Astrocyte (in vitro differentiated cells and primary cell): ENCODE results near the gene CFAP43. TPM values are rescaled to one million over a fixed set of nuclear protein-coding genes. Genes with fewer than 3 reads are reported as not detected.

ENCODE experiments used
- DNase-seq: peaks from one replicate; pipeline ENCODE4 v3.0.0-alpha.2; 2010; ENCODE audit warnings: low read depth
- FAIRE-seq: peaks from 2 replicates; lab custom pipeline; 2011; peaks lifted over from hg19 to GRCh38; lab: Jason Lieb, UNC
- H2AFZ ChIP-seq: 2 replicates; pipeline ENCODE4 v1.6.0; 2012; ENCODE audit warnings: low read depth, low read length, inconsistent platforms
- H3K27ac ChIP-seq: 2 replicates; pipeline ENCODE4 v1.5.1; 2011; ENCODE audit warnings: low read depth, low read length, inconsistent platforms
- H3K27me3 ChIP-seq: 2 replicates; pipeline ENCODE4 v1.6.0; 2011; ENCODE audit warnings: low read length, inconsistent platforms; ENCODE audit not compliant: insufficient read depth
- H3K36me3 ChIP-seq: 2 replicates; pipeline ENCODE4 v1.5.1; 2011; ENCODE audit warnings: low read length, inconsistent platforms; ENCODE audit not compliant: insufficient read depth
- H3K4me1 ChIP-seq: 2 replicates; pipeline ENCODE4 v1.5.1; 2011; ENCODE audit warnings: low read length, inconsistent platforms; ENCODE audit not compliant: insufficient read depth
- H3K4me2 ChIP-seq: 2 replicates; pipeline ENCODE4 v1.6.0; 2012; ENCODE audit warnings: low read length, inconsistent platforms
- H3K4me3 ChIP-seq: 2 replicates; pipeline ENCODE4 v1.5.1; 2011; ENCODE audit warnings: low read depth, mild to moderate bottlenecking, low read length, inconsistent platforms; ENCODE audit not compliant: insufficient read depth
- H3K79me2 ChIP-seq: 2 replicates; pipeline ENCODE4 v1.6.0; 2012; ENCODE audit warnings: mild to moderate bottlenecking, low read length, inconsistent platforms; ENCODE audit not compliant: insufficient read depth
- H3K9ac ChIP-seq: 2 replicates; pipeline ENCODE4 v1.6.0; 2012; ENCODE audit warnings: mild to moderate bottlenecking, low read length, inconsistent platforms
- H3K9me3 ChIP-seq: 2 replicates; pipeline ENCODE4 v1.5.1; 2012; ENCODE audit warnings: low read depth, mild to moderate bottlenecking, low read length, inconsistent platforms; ENCODE audit not compliant: insufficient read depth
- H4K20me1 ChIP-seq: 2 replicates; pipeline ENCODE4 v1.6.0; 2012; ENCODE audit warnings: low read length, inconsistent platforms; ENCODE audit not compliant: insufficient read depth
- H3K27ac Mint-ChIP-seq: one replicate; pipeline ENCODE4 v1.8.0; 2021; ENCODE audit warnings: mild to moderate bottlenecking, mixed read lengths; ENCODE audit not compliant: unreplicated experiment
- H3K27me3 Mint-ChIP-seq: one replicate; pipeline ENCODE4 v1.8.0; 2021; ENCODE audit warnings: low read depth, mixed read lengths; ENCODE audit not compliant: unreplicated experiment
- H3K36me3 Mint-ChIP-seq: one replicate; pipeline ENCODE4 v1.8.0; 2021; ENCODE audit warnings: low read depth, mixed read lengths; ENCODE audit not compliant: unreplicated experiment
- H3K4me1 Mint-ChIP-seq: one replicate; pipeline ENCODE4 v1.8.0; 2021; ENCODE audit warnings: low read depth, mixed read lengths; ENCODE audit not compliant: unreplicated experiment
- H3K4me3 Mint-ChIP-seq: one replicate; pipeline ENCODE4 v1.8.0; 2021; ENCODE audit warnings: mild to moderate bottlenecking, moderate library complexity, mixed read lengths; ENCODE audit not compliant: unreplicated experiment
- H3K9me3 Mint-ChIP-seq: one replicate; pipeline ENCODE4 v1.8.0; 2021; ENCODE audit warnings: mild to moderate bottlenecking, mixed read lengths; ENCODE audit not compliant: unreplicated experiment
- EZH2 ChIP-seq: IDR thresholded peaks from 2 replicates; pipeline ENCODE4 v1.6.1; 2012; ENCODE audit warnings: mild to moderate bottlenecking, low read length, inconsistent platforms; ENCODE audit not compliant: insufficient read depth
- total RNA-seq: library from RNA; stranded (reverse); gene quantifications from 2 replicates; pipeline ENCODE4 v1.2.1, GENCODE V29; 2021
- TF ChIP-seq, protein P1 (sequence below): IDR thresholded peaks from 2 replicates; pipeline ENCODE4 v1.5.1; 2011; ENCODE audit warnings: low read depth, mild to moderate bottlenecking, inconsistent platforms, low read length, moderate library complexity; ENCODE audit not compliant: insufficient read depth

The CFAP43 gene
- total RNA-seq, 1 donor from 2014 or later, result 0.27 TPM

DNA sequence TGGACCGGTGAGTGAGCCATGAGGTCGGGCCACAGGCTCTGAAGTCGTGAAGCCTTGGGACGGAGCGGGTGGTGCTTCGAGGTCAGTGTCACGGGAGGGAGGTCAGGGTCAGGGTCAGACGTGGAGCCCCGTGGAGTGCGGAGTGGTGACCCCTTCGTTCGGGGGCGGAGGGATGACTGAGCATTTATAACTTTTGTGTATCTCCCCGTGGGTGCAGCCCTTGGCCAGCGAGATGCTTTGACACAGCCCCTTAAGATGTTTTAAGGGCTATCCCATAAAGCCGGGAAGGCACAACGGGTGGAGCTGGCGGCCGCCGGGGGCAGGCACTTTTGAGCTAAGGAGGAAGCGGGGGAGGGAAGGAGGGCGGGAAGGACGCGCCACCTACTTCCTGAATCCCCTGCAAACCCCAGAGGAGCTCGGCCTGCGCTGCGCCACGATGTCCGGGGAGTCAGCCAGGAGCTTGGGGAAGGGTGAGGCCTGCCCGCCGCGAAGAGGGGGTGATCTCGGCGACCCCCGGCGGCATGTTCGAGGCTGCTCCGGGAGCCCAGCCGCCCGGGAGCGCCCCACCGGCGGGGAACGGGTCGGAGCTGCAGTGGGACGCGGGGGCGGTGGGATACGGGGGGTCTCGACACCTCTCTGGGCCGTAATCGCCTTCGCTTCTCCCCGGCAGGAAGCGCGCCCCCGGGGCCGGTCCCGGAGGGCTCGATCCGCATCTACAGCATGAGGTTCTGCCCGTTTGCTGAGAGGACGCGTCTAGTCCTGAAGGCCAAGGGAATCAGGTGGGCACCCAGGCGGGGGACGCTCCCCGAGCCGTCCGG, 22.5 kb upstream of the CFAP43 start, which contains the start of gene GSTO1:
GSTO1 (plus strand) TSS at position 400 of the 818 bp plus-strand sequence; CDS start at position 437, 37 bp downstream.
- TF ChIP-seq EZH2, result no peak
- TF ChIP-seq, protein P1, sequence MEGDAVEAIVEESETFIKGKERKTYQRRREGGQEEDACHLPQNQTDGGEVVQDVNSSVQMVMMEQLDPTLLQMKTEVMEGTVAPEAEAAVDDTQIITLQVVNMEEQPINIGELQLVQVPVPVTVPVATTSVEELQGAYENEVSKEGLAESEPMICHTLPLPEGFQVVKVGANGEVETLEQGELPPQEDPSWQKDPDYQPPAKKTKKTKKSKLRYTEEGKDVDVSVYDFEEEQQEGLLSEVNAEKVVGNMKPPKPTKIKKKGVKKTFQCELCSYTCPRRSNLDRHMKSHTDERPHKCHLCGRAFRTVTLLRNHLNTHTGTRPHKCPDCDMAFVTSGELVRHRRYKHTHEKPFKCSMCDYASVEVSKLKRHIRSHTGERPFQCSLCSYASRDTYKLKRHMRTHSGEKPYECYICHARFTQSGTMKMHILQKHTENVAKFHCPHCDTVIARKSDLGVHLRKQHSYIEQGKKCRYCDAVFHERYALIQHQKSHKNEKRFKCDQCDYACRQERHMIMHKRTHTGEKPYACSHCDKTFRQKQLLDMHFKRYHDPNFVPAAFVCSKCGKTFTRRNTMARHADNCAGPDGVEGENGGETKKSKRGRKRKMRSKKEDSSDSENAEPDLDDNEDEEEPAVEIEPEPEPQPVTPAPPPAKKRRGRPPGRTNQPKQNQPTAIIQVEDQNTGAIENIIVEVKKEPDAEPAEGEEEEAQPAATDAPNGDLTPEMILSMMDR, result no peak
- Histone ChIP-seq H4K20me1 (peaks cover 30% of the 10 kb centered on the region), H3K4me3 (peak within 1 kb of the TSS; percentile 72), H3K9ac (peak within 1 kb of the TSS; percentile 85), H3K79me2 (peaks cover 48% of the 10 kb centered on the region), H3K36me3 (peaks cover 21% of the 10 kb centered on the region), H3K27me3 (no peaks in the 10 kb centered on the region), H3K9me3 (no peaks in the 10 kb centered on the region), H3K4me1 (peaks cover 20% of the 10 kb centered on the region), H3K27ac (peak within 1 kb of the TSS; percentile 80), H3K4me2 (peak within 1 kb of the TSS; percentile 84), H2AFZ (peak within 1 kb of the TSS; percentile 85)
- peaks cover 13% of the 10 kb centered on the region for H3K36me3 Mint-ChIP-seq
- peaks cover 29% of the 10 kb centered on the region for H3K4me1 Mint-ChIP-seq
- DNase-seq (peak; percentile 62), FAIRE-seq (no peak)
- H3K4me3 Mint-ChIP-seq, result peak within 1 kb of the TSS; percentile 98
- H3K27ac Mint-ChIP-seq, result peak within 1 kb of the TSS; percentile 91
- no peaks in the 10 kb centered on the region for H3K27me3 Mint-ChIP-seq
- H3K9me3 Mint-ChIP-seq, result no peaks in the 10 kb centered on the region

- H3K27ac ChIP-seq, result peak overlapping the region; percentile 80
- H3K36me3 Mint-ChIP-seq, result peaks cover 8% of the 10 kb centered on the region
- H2AFZ ChIP-seq, result peak overlapping the region; percentile 85
- peak overlapping the region; percentile 98 for H3K4me3 Mint-ChIP-seq
- no peak for TF ChIP-seq EZH2
- TF ChIP-seq, protein P1, result no peak
- H3K9me3 Mint-ChIP-seq, result no peaks in the 10 kb centered on the region
- H4K20me1 ChIP-seq, result peaks cover 25% of the 10 kb centered on the region
- H3K27me3 Mint-ChIP-seq, result no peaks in the 10 kb centered on the region
- FAIRE-seq (no peak), DNase-seq (no peak)
- peaks cover 12% of the 10 kb centered on the region for H3K36me3 ChIP-seq
- H3K9ac ChIP-seq, result peak overlapping the region; percentile 85
- peak overlapping the region; percentile 91 for H3K27ac Mint-ChIP-seq
- peak overlapping the region; percentile 84 for H3K4me2 ChIP-seq
- peak overlapping the region; percentile 72 for H3K4me3 ChIP-seq
- H3K4me1 Mint-ChIP-seq, result peaks cover 20% of the 10 kb centered on the region
- peaks cover 18% of the 10 kb centered on the region for H3K4me1 ChIP-seq
- no peaks in the 10 kb centered on the region for H3K9me3 ChIP-seq
- no peaks in the 10 kb centered on the region for H3K27me3 ChIP-seq
- peaks cover 47% of the 10 kb centered on the region for H3K79me2 ChIP-seq
Observed at GRCh38 chr10:104253606-104254410, 21.6 kb upstream of the CFAP43 start.
